WTC11 (cell line): ENCODE results near the gene PLEKHG7. TPM values are rescaled to one million over a fixed set of nuclear protein-coding genes. Genes with fewer than 3 reads are reported as not detected.

Experiments
- ATAC-seq: fragments of 200-7000 bp; cut with Tn5 transposase; 2 replicates; pipeline ENCODE4 v1.10.0; 2021; ENCODE audit warnings: mild to moderate bottlenecking, moderate library complexity
- CTCF ChIA-PET: fragments of 300-600 bp; sonication (Branson Sonifier 250); formaldehyde crosslinking; loops from one replicate; lab custom pipeline; 2021; ENCODE audit warnings: antibody characterized with exemption; lab: Charles Lee
- POLR2A ChIA-PET: fragments of 350-600 bp; sonication (Branson Sonifier 250); formaldehyde crosslinking; loops from one replicate; lab custom pipeline; 2021; ENCODE audit warnings: antibody characterized with exemption; lab: Charles Lee
- DNase-seq: peaks from one replicate; pipeline ENCODE4 v3.0.0; 2021; ENCODE audit warnings: low spot score
- H3K27ac Mint-ChIP-seq: 2 replicates; pipeline ENCODE4 v1.8.0; 2021; ENCODE audit warnings: mixed read lengths
- H3K27me3 Mint-ChIP-seq: 2 replicates; pipeline ENCODE4 v1.8.0; 2021; ENCODE audit warnings: low read depth, mild to moderate bottlenecking, moderate library complexity, mixed read lengths
- H3K36me3 Mint-ChIP-seq: 2 replicates; pipeline ENCODE4 v1.8.0; 2021; ENCODE audit warnings: mixed read lengths
- H3K4me1 Mint-ChIP-seq: 2 replicates; pipeline ENCODE4 v1.8.0; 2022; ENCODE audit warnings: mixed read lengths
- H3K4me3 Mint-ChIP-seq: 2 replicates; pipeline ENCODE4 v1.8.0; 2021; ENCODE audit warnings: mild to moderate bottlenecking, moderate library complexity, mixed read lengths
- H3K9me3 Mint-ChIP-seq: 2 replicates; pipeline ENCODE4 v1.8.0; 2021; ENCODE audit warnings: mixed read lengths
- ARID4B ChIP-seq: sonication (generic); formaldehyde crosslinking; IDR thresholded peaks from 2 replicates; pipeline ENCODE4 v1.8.0; 2023; ENCODE audit warnings: missing genetic modification reagents, mild to moderate bottlenecking, borderline replicate concordance
- CBFB ChIP-seq: sonication (generic); formaldehyde crosslinking; IDR thresholded peaks from 2 replicates; pipeline ENCODE4 v1.8.1; 2022; ENCODE audit warnings: mild to moderate bottlenecking, low read depth, missing genetic modification reagents
- CREM ChIP-seq: sonication (generic); formaldehyde crosslinking; IDR thresholded peaks from 2 replicates; pipeline ENCODE4 v1.8.1; 2022; ENCODE audit warnings: mild to moderate bottlenecking, missing genetic modification reagents, moderate library complexity
- EMX1 ChIP-seq: fragments of 250-450 bp; sonication (Bioruptor Pico); IDR thresholded peaks from 2 replicates; pipeline ENCODE4 v1.8.0; 2021; ENCODE audit warnings: mild to moderate bottlenecking
- FOXJ3 ChIP-seq: sonication (generic); formaldehyde crosslinking; IDR thresholded peaks from 2 replicates; pipeline ENCODE4 v1.9.0; 2021; ENCODE audit warnings: missing genetic modification reagents, mild to moderate bottlenecking, borderline replicate concordance
- FOXK1 ChIP-seq: sonication (generic); formaldehyde crosslinking; IDR thresholded peaks from 2 replicates; pipeline ENCODE4 v1.8.0; 2022; ENCODE audit warnings: mild to moderate bottlenecking, moderate library complexity, missing genetic modification reagents
- GTF2I ChIP-seq: fragments of 250-450 bp; sonication (Bioruptor Pico); conservative IDR thresholded peaks from 2 replicates; pipeline ENCODE4 v1.4.0; 2021; ENCODE audit warnings: mild to moderate bottlenecking
- JUN ChIP-seq: sonication (generic); formaldehyde crosslinking; IDR thresholded peaks from 2 replicates; pipeline ENCODE4 v1.8.0; 2023; ENCODE audit warnings: mild to moderate bottlenecking, missing genetic modification reagents
- NR2C2 ChIP-seq: sonication (generic); formaldehyde crosslinking; IDR thresholded peaks from 2 replicates; pipeline ENCODE4 v1.8.0; 2022; ENCODE audit warnings: mild to moderate bottlenecking, missing genetic modification reagents
- OVOL2 ChIP-seq: fragments of 250-450 bp; sonication (Bioruptor Pico); IDR thresholded peaks from 2 replicates; pipeline ENCODE4 v1.9.0; 2021; ENCODE audit warnings: mild to moderate bottlenecking, borderline replicate concordance
- PRRX2 ChIP-seq: fragments of 250-450 bp; sonication (Bioruptor Pico); IDR thresholded peaks from 2 replicates; pipeline ENCODE4 v1.8.0; 2021; ENCODE audit warnings: mild to moderate bottlenecking
- SMAD3 ChIP-seq: sonication (generic); formaldehyde crosslinking; IDR thresholded peaks from 2 replicates; pipeline ENCODE4 v1.8.0; 2022; ENCODE audit warnings: missing genetic modification reagents, mild to moderate bottlenecking, borderline replicate concordance
- TEAD1 ChIP-seq: sonication (generic); formaldehyde crosslinking; IDR thresholded peaks from 2 replicates; pipeline ENCODE4 v1.8.0; 2022; ENCODE audit warnings: mild to moderate bottlenecking, missing genetic modification reagents
- total RNA-seq: library from RNA; stranded (reverse); gene quantifications from 3 replicates; pipeline ENCODE4 v1.2.3, GENCODE V29; 2021
- TF ChIP-seq, protein P1 (sequence below): fragments of 200-600 bp; IDR thresholded peaks from 2 replicates; pipeline ENCODE4 v1.8.0; 2022; ENCODE audit warnings: antibody characterized with exemption
- TF ChIP-seq, protein P2 (sequence below): sonication (generic); formaldehyde crosslinking; IDR thresholded peaks from 2 replicates; pipeline ENCODE4 v1.8.0; 2023; ENCODE audit warnings: mild to moderate bottlenecking, missing genetic modification reagents

Gene PLEKHG7
- total RNA-seq, 1 experiment from 2014 or later, result not detected

- DNase-seq (no peak), ATAC-seq (no peak)
- Mint-ChIP-seq H3K4me3 (no peak overlapping the region), H3K4me1 (peaks cover 23% of the 10 kb centered on the region), H3K9me3 (0 out of 2 replicates have a peak, but pooled peaks cover 3% of the 10 kb centered on the region), H3K27ac (no peak overlapping the region), H3K27me3 (no peaks in the 10 kb centered on the region), H3K36me3 (no peaks in the 10 kb centered on the region)
- TF ChIP-seq TEAD1 (CRISPR knock-in tag) (no peak), GTF2I (CRISPR knock-in tag) (no peak), NR2C2 (CRISPR knock-in tag) (no peak), FOXK1 (CRISPR knock-in tag) (no peak), FOXJ3 (no peak), CREM (CRISPR knock-in tag) (no peak), OVOL2 (no peak)
- TF ChIP-seq, protein P1, sequence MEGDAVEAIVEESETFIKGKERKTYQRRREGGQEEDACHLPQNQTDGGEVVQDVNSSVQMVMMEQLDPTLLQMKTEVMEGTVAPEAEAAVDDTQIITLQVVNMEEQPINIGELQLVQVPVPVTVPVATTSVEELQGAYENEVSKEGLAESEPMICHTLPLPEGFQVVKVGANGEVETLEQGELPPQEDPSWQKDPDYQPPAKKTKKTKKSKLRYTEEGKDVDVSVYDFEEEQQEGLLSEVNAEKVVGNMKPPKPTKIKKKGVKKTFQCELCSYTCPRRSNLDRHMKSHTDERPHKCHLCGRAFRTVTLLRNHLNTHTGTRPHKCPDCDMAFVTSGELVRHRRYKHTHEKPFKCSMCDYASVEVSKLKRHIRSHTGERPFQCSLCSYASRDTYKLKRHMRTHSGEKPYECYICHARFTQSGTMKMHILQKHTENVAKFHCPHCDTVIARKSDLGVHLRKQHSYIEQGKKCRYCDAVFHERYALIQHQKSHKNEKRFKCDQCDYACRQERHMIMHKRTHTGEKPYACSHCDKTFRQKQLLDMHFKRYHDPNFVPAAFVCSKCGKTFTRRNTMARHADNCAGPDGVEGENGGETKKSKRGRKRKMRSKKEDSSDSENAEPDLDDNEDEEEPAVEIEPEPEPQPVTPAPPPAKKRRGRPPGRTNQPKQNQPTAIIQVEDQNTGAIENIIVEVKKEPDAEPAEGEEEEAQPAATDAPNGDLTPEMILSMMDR, result no peak
- TF ChIP-seq, protein P2, sequence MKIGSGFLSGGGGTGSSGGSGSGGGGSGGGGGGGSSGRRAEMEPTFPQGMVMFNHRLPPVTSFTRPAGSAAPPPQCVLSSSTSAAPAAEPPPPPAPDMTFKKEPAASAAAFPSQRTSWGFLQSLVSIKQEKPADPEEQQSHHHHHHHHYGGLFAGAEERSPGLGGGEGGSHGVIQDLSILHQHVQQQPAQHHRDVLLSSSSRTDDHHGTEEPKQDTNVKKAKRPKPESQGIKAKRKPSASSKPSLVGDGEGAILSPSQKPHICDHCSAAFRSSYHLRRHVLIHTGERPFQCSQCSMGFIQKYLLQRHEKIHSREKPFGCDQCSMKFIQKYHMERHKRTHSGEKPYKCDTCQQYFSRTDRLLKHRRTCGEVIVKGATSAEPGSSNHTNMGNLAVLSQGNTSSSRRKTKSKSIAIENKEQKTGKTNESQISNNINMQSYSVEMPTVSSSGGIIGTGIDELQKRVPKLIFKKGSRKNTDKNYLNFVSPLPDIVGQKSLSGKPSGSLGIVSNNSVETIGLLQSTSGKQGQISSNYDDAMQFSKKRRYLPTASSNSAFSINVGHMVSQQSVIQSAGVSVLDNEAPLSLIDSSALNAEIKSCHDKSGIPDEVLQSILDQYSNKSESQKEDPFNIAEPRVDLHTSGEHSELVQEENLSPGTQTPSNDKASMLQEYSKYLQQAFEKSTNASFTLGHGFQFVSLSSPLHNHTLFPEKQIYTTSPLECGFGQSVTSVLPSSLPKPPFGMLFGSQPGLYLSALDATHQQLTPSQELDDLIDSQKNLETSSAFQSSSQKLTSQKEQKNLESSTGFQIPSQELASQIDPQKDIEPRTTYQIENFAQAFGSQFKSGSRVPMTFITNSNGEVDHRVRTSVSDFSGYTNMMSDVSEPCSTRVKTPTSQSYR (CRISPR knock-in tag), result no peak
- ChIA-PET POLR2A (no interaction called here), CTCF (interaction anchor here (0.6 kb wide), 1 partner anchor 223 kb away, joined by 3 read pairs; no protein-coding TSS in a partner anchor)
Measured at GRCh38 chr12:92733661-92734060, 30.9 kb downstream of the PLEKHG7 start.

GRCh38 chr12:92735131-92735721 lies 32.4 kb downstream of the PLEKHG7 start:
- Mint-ChIP-seq H3K9me3 (0 out of 2 replicates have a peak, but pooled peaks cover 3% of the 10 kb centered on the region), H3K36me3 (no peaks in the 10 kb centered on the region), H3K4me3 (no peak overlapping the region), H3K4me1 (peaks cover 29% of the 10 kb centered on the region), H3K27ac (no peak overlapping the region), H3K27me3 (no peaks in the 10 kb centered on the region)
- TF ChIP-seq PRRX2 (CRISPR knock-in tag) (no peak), ARID4B (no peak), OVOL2 (no peak), EMX1 (CRISPR knock-in tag) (no peak), JUN (CRISPR knock-in tag) (no peak), SMAD3 (CRISPR knock-in tag) (no peak), CBFB (CRISPR knock-in tag) (no peak)
- CTCF ChIA-PET, result interaction anchor here (2.1 kb wide), 1 partner anchor 18 kb away, joined by 7 read pairs; no protein-coding TSS in a partner anchor
- POLR2A ChIA-PET, result no interaction called here
- DNase-seq (no peak), ATAC-seq (no peak)
